ENCODE measurements around the gene NALCN.

Gene NALCN

DNA sequence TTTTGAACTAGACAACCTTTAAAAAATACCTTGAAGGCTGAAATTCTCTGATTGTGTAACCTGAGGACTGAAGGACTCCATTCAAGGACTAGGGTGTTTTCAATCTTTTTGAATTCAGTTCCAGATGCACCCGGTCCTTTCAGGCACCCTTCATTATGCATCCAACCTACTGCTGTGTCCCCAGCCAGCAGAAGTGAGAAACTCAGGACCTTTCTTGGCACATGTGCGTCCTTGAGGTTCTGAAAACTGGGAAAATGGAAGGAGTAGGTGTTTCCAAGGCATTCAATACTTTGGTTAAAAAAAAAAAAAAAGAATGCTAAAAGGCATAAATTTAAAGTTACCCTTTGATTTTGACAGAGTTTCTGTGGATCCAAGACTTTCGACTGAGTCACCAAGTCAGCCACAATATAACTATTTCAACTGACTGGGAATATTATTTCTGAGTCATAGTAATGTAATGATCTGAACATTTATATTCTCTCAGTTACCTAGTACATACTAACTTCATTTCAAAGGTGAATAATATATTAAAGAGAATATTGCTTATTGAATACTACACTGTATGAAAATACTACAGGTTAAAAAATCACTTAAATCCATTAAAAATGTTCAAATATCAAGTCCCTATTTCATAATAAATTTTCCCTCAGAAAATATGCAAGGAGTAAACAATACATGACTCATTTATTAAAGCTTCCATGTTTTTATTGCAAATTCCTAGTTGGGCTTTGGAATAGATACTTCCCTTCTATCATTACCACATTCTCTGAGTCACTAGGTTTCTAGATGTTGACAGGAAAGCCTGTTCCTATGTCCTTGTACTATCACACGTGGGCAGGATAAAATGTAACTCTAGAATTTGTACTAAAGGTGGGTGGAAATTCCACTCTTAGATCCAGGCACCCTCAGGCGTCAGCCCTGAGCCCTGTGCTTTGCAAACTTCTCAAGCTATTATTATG, 33.8 kb upstream of the NALCN start:
- no peak overlapping the region for H3K4me3 ChIP-seq (ENCODE audit: insufficient read depth, low read depth, low read length, poor library complexity, severe bottlenecking)
- no peak overlapping the region for H3K27ac ChIP-seq (ENCODE audit: insufficient read depth, low read length, poor library complexity, severe bottlenecking)
- H3K27me3 ChIP-seq (replicated peaks; ENCODE audit: control insufficient read depth, insufficient read depth, low read length, poor library complexity, severe bottlenecking) = no peaks in the 10 kb centered on the region
- H3K36me3 ChIP-seq (ENCODE audit: control insufficient read depth, insufficient read depth, low read length) = no peaks in the 10 kb centered on the region
- no peaks in the 10 kb centered on the region for H3K4me1 ChIP-seq (ENCODE audit: control insufficient read depth, insufficient read depth, low read length, poor library complexity, severe bottlenecking)
- no peaks in the 10 kb centered on the region for H3K9me3 ChIP-seq (ENCODE audit: control insufficient read depth, low read length)
- DNase-seq = no peak

DNA sequence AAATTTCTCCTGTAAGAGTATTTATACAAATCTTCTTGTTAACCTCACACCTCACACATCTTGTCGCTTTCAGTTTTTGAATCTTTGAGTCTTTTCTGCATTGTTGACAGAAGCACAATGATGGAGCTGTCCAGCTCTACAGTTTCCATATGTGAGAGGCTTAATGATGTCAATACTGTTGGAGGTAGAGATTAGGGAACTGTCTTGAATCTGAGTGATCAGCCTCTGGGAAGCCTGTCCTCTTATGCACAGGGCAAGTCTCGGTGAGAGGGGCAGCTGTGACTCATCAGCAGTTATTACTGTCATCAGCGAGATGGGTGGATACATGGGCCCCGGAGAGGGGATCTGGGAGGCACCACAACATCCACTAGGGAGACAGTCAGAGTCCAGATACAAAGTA, 31.5 kb upstream of the NALCN start:
- Histone ChIP-seq H3K36me3 (ENCODE audit: control insufficient read depth, insufficient read depth, low read length) (no peaks in the 10 kb centered on the region), H3K27ac (ENCODE audit: insufficient read depth, low read length, poor library complexity, severe bottlenecking) (no peak overlapping the region), H3K4me3 (ENCODE audit: insufficient read depth, low read depth, low read length, poor library complexity, severe bottlenecking) (no peak overlapping the region), H3K27me3 (replicated peaks; ENCODE audit: control insufficient read depth, insufficient read depth, low read length, poor library complexity, severe bottlenecking) (no peaks in the 10 kb centered on the region), H3K9me3 (ENCODE audit: control insufficient read depth, low read length) (no peaks in the 10 kb centered on the region), H3K4me1 (ENCODE audit: control insufficient read depth, insufficient read depth, low read length, poor library complexity, severe bottlenecking) (no peaks in the 10 kb centered on the region)
- DNase-seq = no peak

DNA sequence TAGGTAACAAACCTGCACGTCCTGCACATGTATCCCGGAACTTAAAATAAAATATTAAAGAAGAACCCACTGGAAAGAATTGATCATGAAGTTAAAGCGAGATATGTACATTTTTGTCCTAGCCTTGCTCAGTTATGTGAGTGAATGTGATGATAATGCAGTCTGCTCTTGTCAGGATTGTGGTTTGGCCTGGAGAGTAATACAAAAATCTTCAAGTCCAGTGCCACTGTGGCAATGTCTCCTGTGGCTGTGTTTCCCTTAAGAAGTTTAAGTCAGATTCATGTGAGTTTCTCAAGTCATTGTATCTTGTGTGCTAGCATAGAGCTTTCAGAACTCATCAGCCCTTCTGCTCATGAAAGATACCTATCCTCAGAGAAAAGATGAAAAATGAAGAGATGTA, 18.2 kb upstream of the NALCN start:
- H3K27me3 ChIP-seq (replicated peaks; ENCODE audit: control insufficient read depth, insufficient read depth, low read length, poor library complexity, severe bottlenecking) = peaks cover 4% of the 10 kb centered on the region
- DNase-seq = no peak
- H3K27ac ChIP-seq (ENCODE audit: insufficient read depth, low read length, poor library complexity, severe bottlenecking) = no peak overlapping the region
- no peak overlapping the region for H3K4me3 ChIP-seq (ENCODE audit: insufficient read depth, low read depth, low read length, poor library complexity, severe bottlenecking)
- H3K36me3 ChIP-seq (ENCODE audit: control insufficient read depth, insufficient read depth, low read length) = no peaks in the 10 kb centered on the region
- H3K9me3 ChIP-seq (ENCODE audit: control insufficient read depth, low read length) = no peaks in the 10 kb centered on the region
- no peaks in the 10 kb centered on the region for H3K4me1 ChIP-seq (ENCODE audit: control insufficient read depth, insufficient read depth, low read length, poor library complexity, severe bottlenecking)

DNA sequence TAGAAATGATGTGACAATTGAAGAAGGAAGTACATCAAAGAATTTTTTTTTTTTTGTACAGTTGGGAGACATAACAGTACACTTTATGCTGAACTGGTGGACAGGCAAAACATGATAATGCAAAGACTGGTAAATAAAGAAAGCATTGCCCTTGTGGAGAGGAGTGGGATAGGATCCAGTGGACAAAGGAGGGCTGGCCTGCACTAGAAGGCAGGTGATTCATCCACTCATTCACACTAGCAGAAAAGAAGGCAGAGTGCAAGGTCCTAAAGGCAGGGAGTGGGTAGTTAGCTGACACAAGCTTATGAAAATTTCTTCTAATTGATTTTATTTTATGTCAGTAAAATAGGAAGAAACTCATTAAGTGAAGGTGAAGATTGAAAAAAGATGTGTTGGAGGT, 17.6 kb upstream of the NALCN start:
- Histone ChIP-seq H3K4me1 (ENCODE audit: control insufficient read depth, insufficient read depth, low read length, poor library complexity, severe bottlenecking) (no peaks in the 10 kb centered on the region), H3K36me3 (ENCODE audit: control insufficient read depth, insufficient read depth, low read length) (no peaks in the 10 kb centered on the region), H3K4me3 (ENCODE audit: insufficient read depth, low read depth, low read length, poor library complexity, severe bottlenecking) (no peak overlapping the region), H3K9me3 (ENCODE audit: control insufficient read depth, low read length) (no peaks in the 10 kb centered on the region), H3K27me3 (replicated peaks; ENCODE audit: control insufficient read depth, insufficient read depth, low read length, poor library complexity, severe bottlenecking) (peaks cover 4% of the 10 kb centered on the region), H3K27ac (ENCODE audit: insufficient read depth, low read length, poor library complexity, severe bottlenecking) (no peak overlapping the region)
- no peak for DNase-seq

DNA sequence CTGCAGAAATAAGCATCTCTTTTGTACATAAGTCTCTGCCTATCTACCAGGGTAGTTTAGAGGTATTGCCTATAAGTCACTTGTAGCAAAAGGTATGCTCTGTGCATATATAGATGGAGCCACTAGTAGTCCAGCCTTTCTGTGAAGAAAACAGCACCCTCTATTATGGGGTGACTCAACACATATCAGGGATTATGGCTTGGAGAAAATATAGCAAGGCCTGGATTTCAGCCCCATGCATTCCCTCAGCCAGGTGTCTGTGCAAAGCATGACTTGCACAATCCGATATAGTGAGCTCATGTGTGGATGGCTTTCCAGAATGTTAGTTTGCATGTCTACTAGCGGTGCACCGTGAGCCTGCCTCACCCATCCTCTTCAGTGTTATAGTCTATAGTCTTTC, 13.4 kb upstream of the NALCN start:
- Histone ChIP-seq H3K27me3 (replicated peaks; ENCODE audit: control insufficient read depth, insufficient read depth, low read length, poor library complexity, severe bottlenecking) (peaks cover 4% of the 10 kb centered on the region), H3K4me1 (ENCODE audit: control insufficient read depth, insufficient read depth, low read length, poor library complexity, severe bottlenecking) (no peaks in the 10 kb centered on the region), H3K4me3 (ENCODE audit: insufficient read depth, low read depth, low read length, poor library complexity, severe bottlenecking) (no peak overlapping the region), H3K9me3 (ENCODE audit: control insufficient read depth, low read length) (no peaks in the 10 kb centered on the region), H3K27ac (ENCODE audit: insufficient read depth, low read length, poor library complexity, severe bottlenecking) (no peak overlapping the region), H3K36me3 (ENCODE audit: control insufficient read depth, insufficient read depth, low read length) (no peaks in the 10 kb centered on the region)
- DNase-seq = no peak

DNA sequence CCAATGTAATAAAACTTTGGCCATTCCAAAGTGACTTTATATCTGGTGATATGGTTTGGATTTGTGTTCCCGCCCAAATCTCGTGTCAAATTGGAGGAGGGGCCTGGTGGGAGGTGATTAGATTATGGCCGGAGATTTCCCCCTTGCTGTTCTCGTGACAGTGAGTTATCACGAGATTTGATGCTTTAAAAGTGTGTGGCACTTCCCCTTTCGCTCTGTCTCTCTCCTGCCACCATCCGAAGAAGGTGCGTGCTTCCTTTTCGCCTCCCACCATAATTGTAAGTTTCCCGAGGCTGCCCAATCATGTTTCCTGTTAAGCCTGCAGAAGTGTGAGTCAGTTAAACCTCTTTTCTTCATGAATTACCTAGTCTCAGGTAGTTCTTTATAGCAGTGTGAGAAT, 9.3 kb upstream of the NALCN start:
- Histone ChIP-seq H3K36me3 (ENCODE audit: control insufficient read depth, insufficient read depth, low read length) (no peaks in the 10 kb centered on the region), H3K27ac (ENCODE audit: insufficient read depth, low read length, poor library complexity, severe bottlenecking) (no peak overlapping the region), H3K4me1 (ENCODE audit: control insufficient read depth, insufficient read depth, low read length, poor library complexity, severe bottlenecking) (no peaks in the 10 kb centered on the region), H3K27me3 (replicated peaks; ENCODE audit: control insufficient read depth, insufficient read depth, low read length, poor library complexity, severe bottlenecking) (no peaks in the 10 kb centered on the region), H3K9me3 (ENCODE audit: control insufficient read depth, low read length) (no peaks in the 10 kb centered on the region), H3K4me3 (ENCODE audit: insufficient read depth, low read depth, low read length, poor library complexity, severe bottlenecking) (no peak overlapping the region)
- DNase-seq = no peak

DNA sequence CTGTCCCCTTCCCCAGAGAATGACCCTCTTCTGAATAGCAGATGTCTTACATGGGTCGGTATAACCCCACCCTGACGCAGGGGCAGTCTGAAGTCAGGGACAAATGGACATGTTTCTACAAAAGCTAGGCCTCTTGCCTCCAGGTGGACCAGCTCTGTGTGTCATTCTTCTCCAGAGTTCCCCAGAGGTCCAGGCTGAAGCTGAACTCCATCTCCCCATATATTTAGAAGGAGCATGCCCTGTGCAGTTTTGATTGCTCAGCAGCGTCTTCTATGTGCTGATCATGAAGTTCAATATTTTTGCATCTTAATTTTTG, 8.8 kb upstream of the NALCN start:
- H3K27me3 ChIP-seq (replicated peaks; ENCODE audit: control insufficient read depth, insufficient read depth, low read length, poor library complexity, severe bottlenecking) = no peaks in the 10 kb centered on the region
- no peaks in the 10 kb centered on the region for H3K9me3 ChIP-seq (ENCODE audit: control insufficient read depth, low read length)
- no peak overlapping the region for H3K27ac ChIP-seq (ENCODE audit: insufficient read depth, low read length, poor library complexity, severe bottlenecking)
- no peak for DNase-seq
- H3K4me1 ChIP-seq (ENCODE audit: control insufficient read depth, insufficient read depth, low read length, poor library complexity, severe bottlenecking) = no peaks in the 10 kb centered on the region
- no peak overlapping the region for H3K4me3 ChIP-seq (ENCODE audit: insufficient read depth, low read depth, low read length, poor library complexity, severe bottlenecking)
- no peaks in the 10 kb centered on the region for H3K36me3 ChIP-seq (ENCODE audit: control insufficient read depth, insufficient read depth, low read length)

DNA sequence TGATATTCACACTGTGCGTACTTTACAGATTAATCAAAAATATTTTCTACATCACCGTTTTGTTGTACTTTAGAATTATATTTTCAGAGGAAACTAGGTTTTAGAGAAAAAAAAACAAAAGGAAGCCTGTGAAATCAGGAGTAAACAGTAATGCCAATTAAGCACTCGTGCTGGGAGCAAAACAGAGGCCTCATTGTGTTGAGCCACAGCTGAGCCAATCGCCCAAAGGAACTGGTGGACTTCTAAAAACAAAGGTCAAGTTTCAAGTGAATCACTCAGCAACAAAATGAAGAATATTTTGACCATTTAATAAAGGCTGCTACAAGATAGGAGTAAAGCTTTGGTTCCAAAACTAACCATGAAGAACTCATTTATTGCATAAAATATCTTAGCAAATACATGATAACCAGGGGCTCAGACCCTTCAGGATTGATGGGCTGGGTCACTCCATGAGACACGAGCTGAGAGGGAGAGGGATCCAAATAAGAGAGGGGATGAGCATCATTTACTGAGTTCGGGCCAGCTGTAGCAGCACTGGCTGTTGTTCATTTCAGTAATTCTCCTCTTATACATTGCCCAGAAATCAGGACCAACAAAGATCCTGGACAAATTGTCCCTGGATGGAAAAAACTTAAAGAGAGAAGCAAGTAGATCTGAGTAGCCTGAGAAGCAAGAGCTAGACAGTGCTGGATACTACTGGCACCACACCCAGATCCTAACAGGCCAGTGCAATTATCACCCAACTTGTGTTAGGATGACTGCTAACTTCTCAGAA, 8.3 kb upstream of the NALCN start:
- H3K4me3 ChIP-seq (ENCODE audit: insufficient read depth, low read depth, low read length, poor library complexity, severe bottlenecking) = no peak overlapping the region
- DNase-seq = no peak
- no peaks in the 10 kb centered on the region for H3K9me3 ChIP-seq (ENCODE audit: control insufficient read depth, low read length)
- H3K27me3 ChIP-seq (replicated peaks; ENCODE audit: control insufficient read depth, insufficient read depth, low read length, poor library complexity, severe bottlenecking) = no peaks in the 10 kb centered on the region
- no peaks in the 10 kb centered on the region for H3K4me1 ChIP-seq (ENCODE audit: control insufficient read depth, insufficient read depth, low read length, poor library complexity, severe bottlenecking)
- no peaks in the 10 kb centered on the region for H3K36me3 ChIP-seq (ENCODE audit: control insufficient read depth, insufficient read depth, low read length)
- H3K27ac ChIP-seq (ENCODE audit: insufficient read depth, low read length, poor library complexity, severe bottlenecking) = no peak overlapping the region

DNA sequence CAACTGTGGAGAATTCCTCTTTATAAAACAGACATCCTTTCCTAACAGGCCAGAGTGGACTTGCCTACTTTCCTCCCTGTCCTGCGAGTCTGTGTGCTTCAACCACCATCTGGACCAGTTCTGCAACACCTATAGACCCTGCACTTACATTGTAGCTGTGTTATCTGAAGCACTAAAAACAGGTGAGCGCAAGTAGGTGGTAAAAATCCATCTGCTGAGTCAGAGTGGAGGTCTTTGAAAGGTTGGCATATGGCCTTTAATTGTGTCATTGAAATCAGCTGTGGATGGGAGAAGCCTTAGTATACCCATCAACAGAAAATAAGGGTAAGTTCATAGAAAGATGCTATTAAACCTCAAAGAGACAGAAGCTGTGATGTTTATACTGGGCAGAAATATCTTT, 7.6 kb upstream of the NALCN start:
- Histone ChIP-seq H3K4me3 (ENCODE audit: insufficient read depth, low read depth, low read length, poor library complexity, severe bottlenecking) (no peak overlapping the region), H3K9me3 (ENCODE audit: control insufficient read depth, low read length) (no peaks in the 10 kb centered on the region), H3K27ac (ENCODE audit: insufficient read depth, low read length, poor library complexity, severe bottlenecking) (no peak overlapping the region), H3K4me1 (ENCODE audit: control insufficient read depth, insufficient read depth, low read length, poor library complexity, severe bottlenecking) (no peaks in the 10 kb centered on the region), H3K27me3 (replicated peaks; ENCODE audit: control insufficient read depth, insufficient read depth, low read length, poor library complexity, severe bottlenecking) (no peaks in the 10 kb centered on the region), H3K36me3 (ENCODE audit: control insufficient read depth, insufficient read depth, low read length) (no peaks in the 10 kb centered on the region)
- DNase-seq = no peak

DNA sequence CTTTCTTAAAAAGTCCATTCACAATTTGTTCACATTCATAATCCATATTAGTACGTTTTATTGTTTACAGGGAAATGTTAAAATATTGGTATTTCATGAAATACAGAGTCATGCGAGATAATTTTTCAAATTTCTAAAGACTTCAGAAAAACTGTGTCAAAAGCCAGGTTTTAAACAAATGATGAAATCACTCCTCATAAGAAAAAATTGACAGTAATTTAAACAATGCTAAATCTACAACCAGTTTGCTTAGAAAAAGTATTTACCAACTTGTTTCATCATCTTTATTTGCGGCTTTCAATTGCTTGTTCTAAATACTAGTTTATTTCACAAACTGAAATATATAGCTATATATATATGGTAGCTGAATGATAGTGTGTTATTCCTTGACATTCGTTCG, 1.2 kb upstream of the NALCN start:
- DNase-seq = no peak
- Histone ChIP-seq H3K4me1 (ENCODE audit: control insufficient read depth, insufficient read depth, low read length, poor library complexity, severe bottlenecking) (no peaks in the 10 kb centered on the region), H3K36me3 (ENCODE audit: control insufficient read depth, insufficient read depth, low read length) (no peaks in the 10 kb centered on the region), H3K4me3 (ENCODE audit: insufficient read depth, low read depth, low read length, poor library complexity, severe bottlenecking) (no peak overlapping the region), H3K27ac (ENCODE audit: insufficient read depth, low read length, poor library complexity, severe bottlenecking) (no peak overlapping the region), H3K27me3 (replicated peaks; ENCODE audit: control insufficient read depth, insufficient read depth, low read length, poor library complexity, severe bottlenecking) (no peaks in the 10 kb centered on the region), H3K9me3 (ENCODE audit: control insufficient read depth, low read length) (no peaks in the 10 kb centered on the region)
